ENCODE data around the gene TXNDC5. TPM values are rescaled to one million over a fixed set of nuclear protein-coding genes. Genes with fewer than 3 reads are reported as not detected.

TXNDC5 gene
- total and polyA plus RNA-seq, 4 donors, result 50.2 to 273 (median 160) TPM

DNA sequence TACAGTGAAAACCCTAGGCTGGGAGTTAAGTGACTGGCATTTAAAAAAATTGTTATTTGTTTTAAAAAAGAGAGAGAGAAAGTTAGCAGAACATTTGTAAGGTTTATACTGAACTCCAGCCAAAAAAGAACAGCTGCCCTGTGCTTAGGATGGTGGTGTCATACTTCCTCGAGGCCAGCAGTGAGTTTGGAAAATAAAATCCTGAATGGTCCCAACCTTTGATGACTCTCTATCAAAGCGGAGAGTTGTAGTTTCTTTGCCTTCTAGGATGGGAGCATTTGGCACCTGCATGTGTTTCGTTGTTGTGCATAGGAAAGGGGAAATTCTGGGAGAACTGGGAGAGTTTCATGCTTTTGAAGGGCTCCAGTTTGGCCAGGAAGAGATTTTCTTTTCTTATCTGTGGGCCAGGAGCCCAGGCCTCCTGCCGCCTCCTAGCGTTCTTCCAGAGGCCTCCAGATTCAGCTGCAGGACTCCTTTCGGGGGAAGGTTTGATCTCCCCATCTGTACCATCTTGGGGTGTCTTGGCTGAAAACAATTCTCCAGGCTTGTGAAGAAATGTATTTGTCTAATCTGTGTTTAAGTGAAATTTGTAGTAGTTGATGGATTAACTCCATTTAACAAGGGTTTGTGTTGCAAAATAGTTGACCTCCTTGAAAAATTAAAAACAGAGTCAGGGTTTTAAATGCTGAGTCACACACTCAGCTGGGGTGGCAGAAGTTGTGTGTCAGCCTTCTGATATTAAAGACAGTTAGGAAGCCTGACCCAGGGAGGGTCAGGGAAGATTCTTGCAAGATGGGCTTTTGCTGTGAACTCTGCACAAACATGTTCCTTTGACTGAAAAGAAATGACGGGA is 63.4 kb downstream of the TXNDC5 start:
- DNase-seq (ENCODE audit: low spot score), result no peak
- Histone ChIP-seq H3K27ac (ENCODE audit: low read depth in 1 of 2, low read length in 2 of 2) (no peak overlapping the region), H3K36me3 (ENCODE audit: control insufficient read depth in 4 of 4, insufficient read depth in 3 of 4, low read depth in 1 of 4, low read length in 3 of 4) (no peaks in the 10 kb centered on the region), H3K9ac (ENCODE audit: low read depth in 1 of 2, low read length in 2 of 2) (no peak overlapping the region), H3K9me3 (ENCODE audit: control insufficient read depth in 4 of 4, low read length in 3 of 4) (peaks cover 0 to 11% (median 6%) of the 10 kb centered on the region in 4 donors), H3K27me3 (ENCODE audit: control insufficient read depth in 4 of 4, insufficient read depth in 4 of 4, low read length in 3 of 4) (no peaks in the 10 kb centered on the region), H3K4me1 (ENCODE audit: control insufficient read depth in 4 of 4, insufficient read depth in 4 of 4, low read length in 3 of 4) (no peaks in the 10 kb centered on the region), H3K4me3 (ENCODE audit: low read depth in 1 of 3, low read length in 3 of 3) (no peak overlapping the region)
- TF ChIP-seq RAD21 (IDR thresholded peaks at IDR 0.05), result no peak
- TF ChIP-seq, protein P1, sequence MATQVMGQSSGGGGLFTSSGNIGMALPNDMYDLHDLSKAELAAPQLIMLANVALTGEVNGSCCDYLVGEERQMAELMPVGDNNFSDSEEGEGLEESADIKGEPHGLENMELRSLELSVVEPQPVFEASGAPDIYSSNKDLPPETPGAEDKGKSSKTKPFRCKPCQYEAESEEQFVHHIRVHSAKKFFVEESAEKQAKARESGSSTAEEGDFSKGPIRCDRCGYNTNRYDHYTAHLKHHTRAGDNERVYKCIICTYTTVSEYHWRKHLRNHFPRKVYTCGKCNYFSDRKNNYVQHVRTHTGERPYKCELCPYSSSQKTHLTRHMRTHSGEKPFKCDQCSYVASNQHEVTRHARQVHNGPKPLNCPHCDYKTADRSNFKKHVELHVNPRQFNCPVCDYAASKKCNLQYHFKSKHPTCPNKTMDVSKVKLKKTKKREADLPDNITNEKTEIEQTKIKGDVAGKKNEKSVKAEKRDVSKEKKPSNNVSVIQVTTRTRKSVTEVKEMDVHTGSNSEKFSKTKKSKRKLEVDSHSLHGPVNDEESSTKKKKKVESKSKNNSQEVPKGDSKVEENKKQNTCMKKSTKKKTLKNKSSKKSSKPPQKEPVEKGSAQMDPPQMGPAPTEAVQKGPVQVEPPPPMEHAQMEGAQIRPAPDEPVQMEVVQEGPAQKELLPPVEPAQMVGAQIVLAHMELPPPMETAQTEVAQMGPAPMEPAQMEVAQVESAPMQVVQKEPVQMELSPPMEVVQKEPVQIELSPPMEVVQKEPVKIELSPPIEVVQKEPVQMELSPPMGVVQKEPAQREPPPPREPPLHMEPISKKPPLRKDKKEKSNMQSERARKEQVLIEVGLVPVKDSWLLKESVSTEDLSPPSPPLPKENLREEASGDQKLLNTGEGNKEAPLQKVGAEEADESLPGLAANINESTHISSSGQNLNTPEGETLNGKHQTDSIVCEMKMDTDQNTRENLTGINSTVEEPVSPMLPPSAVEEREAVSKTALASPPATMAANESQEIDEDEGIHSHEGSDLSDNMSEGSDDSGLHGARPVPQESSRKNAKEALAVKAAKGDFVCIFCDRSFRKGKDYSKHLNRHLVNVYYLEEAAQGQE (IDR thresholded peaks at IDR 0.05), result no peak
- no peak for TF ChIP-seq HNF4A (conservative IDR thresholded peaks at IDR 0.05)
- no peak for TF ChIP-seq NR2F2 (IDR thresholded peaks at IDR 0.05)
- TF ChIP-seq, protein P2, sequence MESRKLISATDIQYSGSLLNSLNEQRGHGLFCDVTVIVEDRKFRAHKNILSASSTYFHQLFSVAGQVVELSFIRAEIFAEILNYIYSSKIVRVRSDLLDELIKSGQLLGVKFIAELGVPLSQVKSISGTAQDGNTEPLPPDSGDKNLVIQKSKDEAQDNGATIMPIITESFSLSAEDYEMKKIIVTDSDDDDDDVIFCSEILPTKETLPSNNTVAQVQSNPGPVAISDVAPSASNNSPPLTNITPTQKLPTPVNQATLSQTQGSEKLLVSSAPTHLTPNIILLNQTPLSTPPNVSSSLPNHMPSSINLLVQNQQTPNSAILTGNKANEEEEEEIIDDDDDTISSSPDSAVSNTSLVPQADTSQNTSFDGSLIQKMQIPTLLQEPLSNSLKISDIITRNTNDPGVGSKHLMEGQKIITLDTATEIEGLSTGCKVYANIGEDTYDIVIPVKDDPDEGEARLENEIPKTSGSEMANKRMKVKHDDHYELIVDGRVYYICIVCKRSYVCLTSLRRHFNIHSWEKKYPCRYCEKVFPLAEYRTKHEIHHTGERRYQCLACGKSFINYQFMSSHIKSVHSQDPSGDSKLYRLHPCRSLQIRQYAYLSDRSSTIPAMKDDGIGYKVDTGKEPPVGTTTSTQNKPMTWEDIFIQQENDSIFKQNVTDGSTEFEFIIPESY (IDR thresholded peaks at IDR 0.05), result no peak
- TF ChIP-seq, protein P3, sequence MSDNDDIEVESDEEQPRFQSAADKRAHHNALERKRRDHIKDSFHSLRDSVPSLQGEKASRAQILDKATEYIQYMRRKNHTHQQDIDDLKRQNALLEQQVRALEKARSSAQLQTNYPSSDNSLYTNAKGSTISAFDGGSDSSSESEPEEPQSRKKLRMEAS (IDR thresholded peaks at IDR 0.05), result no peak
- no peak for TF ChIP-seq GABPA (IDR thresholded peaks at IDR 0.05 in 1 of 2, conservative IDR thresholded peaks at IDR 0.05 in 1 of 2)
- TF ChIP-seq HNF4G (IDR thresholded peaks at IDR 0.05), result no peak
- WGBS, result 74% methylated on average over 7 of the region's 7 CpGs

DNA sequence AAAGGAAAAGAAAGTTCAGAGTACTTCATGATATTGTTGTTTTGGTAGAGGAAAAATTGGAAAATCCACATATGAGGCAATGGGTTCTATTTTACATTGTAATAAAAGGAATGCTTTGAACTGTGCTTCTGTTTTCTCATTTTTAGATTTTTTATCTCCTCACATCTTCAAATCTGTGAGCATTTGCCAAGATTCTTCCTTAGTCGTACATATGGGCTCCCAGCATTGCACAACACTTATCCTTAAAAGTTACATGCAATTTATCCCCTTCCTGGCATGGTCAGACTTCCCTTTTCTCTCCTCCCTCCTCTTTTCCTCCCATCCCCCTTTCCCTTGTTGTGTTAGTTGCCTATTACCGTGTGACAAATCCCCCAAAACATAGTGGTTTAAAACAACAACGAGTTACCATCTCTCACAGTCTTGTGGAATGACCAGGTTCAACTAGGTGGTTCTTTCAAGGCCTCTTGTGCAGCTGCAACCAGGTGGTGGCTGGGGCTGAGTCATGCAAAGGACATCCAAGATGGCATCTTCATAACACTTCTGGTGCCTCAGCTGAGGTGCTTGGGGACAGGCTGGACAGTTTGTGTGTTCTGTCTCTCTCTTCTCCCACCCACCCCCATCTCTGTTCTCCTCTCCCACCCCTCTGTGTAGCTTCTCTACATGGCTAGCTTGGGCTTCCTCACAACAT is 68.7 kb downstream of the TXNDC5 start:
- no peak overlapping the region for H3K9ac ChIP-seq (ENCODE audit: low read depth in 1 of 2, low read length in 2 of 2)
- no peak overlapping the region for H3K4me3 ChIP-seq (ENCODE audit: low read depth in 1 of 3, low read length in 3 of 3)
- H3K27ac ChIP-seq (ENCODE audit: low read depth in 1 of 2, low read length in 2 of 2), result no peak overlapping the region
- H3K27me3 ChIP-seq (ENCODE audit: control insufficient read depth in 4 of 4, insufficient read depth in 4 of 4, low read length in 3 of 4), result no peaks in the 10 kb centered on the region
- no peaks in the 10 kb centered on the region for H3K4me1 ChIP-seq (ENCODE audit: control insufficient read depth in 4 of 4, insufficient read depth in 4 of 4, low read length in 3 of 4)
- WGBS, result 63% methylated on average over 3 of the region's 3 CpGs
- no peaks in the 10 kb centered on the region for H3K36me3 ChIP-seq (ENCODE audit: control insufficient read depth in 4 of 4, insufficient read depth in 3 of 4, low read depth in 1 of 4, low read length in 3 of 4)
- peaks cover 4 to 6% (median 4%) of the 10 kb centered on the region in 4 donors for H3K9me3 ChIP-seq (ENCODE audit: control insufficient read depth in 4 of 4, low read length in 3 of 4)
- DNase-seq (ENCODE audit: low spot score), result no peak
- TF ChIP-seq FOXA1 (IDR thresholded peaks at IDR 0.05) (no peak), TAF1 (conservative IDR thresholded peaks at IDR 0.05) (no peak), HNF4A (conservative IDR thresholded peaks at IDR 0.05) (no peak), NR2F2 (IDR thresholded peaks at IDR 0.05) (no peak), GABPA (IDR thresholded peaks at IDR 0.05 in 1 of 2, conservative IDR thresholded peaks at IDR 0.05 in 1 of 2) (no peak), SP1 (IDR thresholded peaks at IDR 0.05) (no peak), EGR1 (IDR thresholded peaks at IDR 0.05; ENCODE audit: low read depth in 2 of 2) (no peak)
- TF ChIP-seq, protein P2 (IDR thresholded peaks at IDR 0.05), result no peak
- TF ChIP-seq, protein P4, sequence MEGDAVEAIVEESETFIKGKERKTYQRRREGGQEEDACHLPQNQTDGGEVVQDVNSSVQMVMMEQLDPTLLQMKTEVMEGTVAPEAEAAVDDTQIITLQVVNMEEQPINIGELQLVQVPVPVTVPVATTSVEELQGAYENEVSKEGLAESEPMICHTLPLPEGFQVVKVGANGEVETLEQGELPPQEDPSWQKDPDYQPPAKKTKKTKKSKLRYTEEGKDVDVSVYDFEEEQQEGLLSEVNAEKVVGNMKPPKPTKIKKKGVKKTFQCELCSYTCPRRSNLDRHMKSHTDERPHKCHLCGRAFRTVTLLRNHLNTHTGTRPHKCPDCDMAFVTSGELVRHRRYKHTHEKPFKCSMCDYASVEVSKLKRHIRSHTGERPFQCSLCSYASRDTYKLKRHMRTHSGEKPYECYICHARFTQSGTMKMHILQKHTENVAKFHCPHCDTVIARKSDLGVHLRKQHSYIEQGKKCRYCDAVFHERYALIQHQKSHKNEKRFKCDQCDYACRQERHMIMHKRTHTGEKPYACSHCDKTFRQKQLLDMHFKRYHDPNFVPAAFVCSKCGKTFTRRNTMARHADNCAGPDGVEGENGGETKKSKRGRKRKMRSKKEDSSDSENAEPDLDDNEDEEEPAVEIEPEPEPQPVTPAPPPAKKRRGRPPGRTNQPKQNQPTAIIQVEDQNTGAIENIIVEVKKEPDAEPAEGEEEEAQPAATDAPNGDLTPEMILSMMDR (IDR thresholded peaks at IDR 0.05; ENCODE audit: low read depth, low read length, missing input control), result no peak
- TF ChIP-seq, protein P1 (IDR thresholded peaks at IDR 0.05), result no peak

All from liver (tissue), 9 donors.